Gastroesophageal sphincter (tissue), 3 donors: Measurements from ENCODE around the gene PPIL4.

ENCODE experiments used
- CTCF ChIP-seq, 4 experiments: fragments of 200-600 bp in 2 of 4; fragments of 450-650 bp in 2 of 4; sonication (generic) in 1 of 4; IDR thresholded peaks; one replicate each; pipeline ENCODE4 v1.5.1; 2017 to 2019; ENCODE audit warnings: antibody characterized with exemption in 4 of 4, mild to moderate bottlenecking in 2 of 4, moderate library complexity in 2 of 4
- EP300 ChIP-seq: sonication (generic); formaldehyde crosslinking; IDR thresholded peaks from one replicate; pipeline ENCODE4 v1.6.1; 2017; ENCODE audit warnings: antibody characterized with exemption, mild to moderate bottlenecking
- POLR2A ChIP-seq, 2 donors: fragments of 450-650 bp; IDR thresholded peaks; one replicate each; pipeline ENCODE4 v1.6.1; 2017; ENCODE audit warnings: antibody characterized with exemption in 2 of 2, mild to moderate bottlenecking in 2 of 2, moderate library complexity in 1 of 2
- POLR2AphosphoS5 ChIP-seq: sonication (generic); formaldehyde crosslinking; IDR thresholded peaks from one replicate; pipeline ENCODE4 v1.6.1; 2017; ENCODE audit warnings: antibody characterized with exemption

GRCh38 chr6:149471801-149472200, 74.0 kb downstream of the PPIL4 start:
- no peak for TF ChIP-seq POLR2A (IDR thresholded peaks at IDR 0.05)
- no peak for TF ChIP-seq CTCF (IDR thresholded peaks at IDR 0.05)
- no peak for TF ChIP-seq POLR2AphosphoS5
- TF ChIP-seq EP300: no peak
